ENCODE results near the gene MEX3A. TPM values are rescaled to one million over a fixed set of nuclear protein-coding genes. Genes with fewer than 3 reads are reported as not detected.

Gene MEX3A
- total RNA-seq, 1 experiment from 2014 or later, result 79.1 TPM

DNA sequence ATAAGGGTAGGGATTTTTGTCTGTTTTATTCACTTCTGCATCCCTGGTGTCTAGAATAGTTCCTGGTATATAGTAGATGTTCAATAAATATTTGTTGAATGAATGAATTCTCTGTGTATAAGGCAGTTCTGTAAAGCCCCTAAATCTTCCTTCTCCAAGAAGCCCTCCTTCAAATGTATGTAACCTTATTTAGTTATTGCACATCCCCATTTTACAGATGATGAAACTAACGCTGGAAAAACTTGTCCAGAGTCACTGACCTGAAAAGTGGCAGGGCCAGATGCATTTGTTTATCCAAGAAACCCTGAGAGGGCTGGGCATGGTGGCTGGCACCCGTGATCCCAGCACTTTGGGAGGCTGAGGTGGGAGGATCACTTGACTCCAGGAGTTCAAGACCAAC is 28.0 kb upstream of the MEX3A start:
- peaks cover 42% of the 10 kb centered on the region for H3K4me1 Mint-ChIP-seq
- POLR2A ChIA-PET, result no interaction called here

DNA sequence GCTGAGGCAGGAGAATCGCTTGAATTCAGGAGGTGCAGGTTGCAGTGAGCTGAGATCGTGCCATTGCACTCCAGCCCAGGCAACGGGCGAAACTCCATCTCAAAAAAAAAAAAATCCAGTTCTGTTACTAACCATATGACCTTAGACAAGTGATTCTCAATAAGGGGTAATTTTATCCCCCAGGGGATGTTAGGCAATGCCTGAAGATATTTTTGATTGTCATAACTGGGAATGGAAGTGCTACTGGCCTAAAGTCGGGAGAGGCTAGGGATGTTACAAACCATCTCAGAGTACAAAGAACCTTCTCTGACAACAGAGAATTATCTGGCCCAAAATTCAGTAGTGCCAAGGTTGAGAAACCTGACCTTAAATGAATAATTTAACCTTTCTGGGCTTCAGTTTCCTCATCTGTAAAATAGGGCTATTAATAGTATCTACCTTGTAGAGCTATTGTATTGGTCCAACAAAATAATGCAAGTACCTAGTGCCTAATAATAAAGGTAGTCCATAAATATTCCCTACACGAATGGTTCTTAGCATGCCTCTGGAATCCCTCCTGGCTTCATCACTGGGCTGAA is 26.5 kb upstream of the MEX3A start:
- H3K9me3 Mint-ChIP-seq, result no peaks in the 10 kb centered on the region
- TF ChIP-seq, protein P1, sequence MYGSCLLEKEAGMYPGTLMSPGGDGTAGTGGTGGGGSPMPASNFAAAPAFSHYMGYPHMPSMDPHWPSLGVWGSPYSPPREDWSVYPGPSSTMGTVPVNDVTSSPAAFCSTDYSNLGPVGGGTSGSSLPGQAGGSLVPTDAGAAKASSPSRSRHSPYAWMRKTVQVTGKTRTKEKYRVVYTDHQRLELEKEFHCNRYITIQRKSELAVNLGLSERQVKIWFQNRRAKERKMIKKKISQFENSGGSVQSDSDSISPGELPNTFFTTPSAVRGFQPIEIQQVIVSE (CRISPR knock-in tag; IDR thresholded peaks at IDR 0.05; ENCODE audit: borderline replicate concordance), result no peak
- TF ChIP-seq, protein P2, sequence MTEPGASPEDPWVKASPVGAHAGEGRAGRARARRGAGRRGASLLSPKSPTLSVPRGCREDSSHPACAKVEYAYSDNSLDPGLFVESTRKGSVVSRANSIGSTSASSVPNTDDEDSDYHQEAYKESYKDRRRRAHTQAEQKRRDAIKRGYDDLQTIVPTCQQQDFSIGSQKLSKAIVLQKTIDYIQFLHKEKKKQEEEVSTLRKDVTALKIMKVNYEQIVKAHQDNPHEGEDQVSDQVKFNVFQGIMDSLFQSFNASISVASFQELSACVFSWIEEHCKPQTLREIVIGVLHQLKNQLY (CRISPR knock-in tag; IDR thresholded peaks at IDR 0.05), result no peak
- no peak for TF ChIP-seq IRF2 (CRISPR knock-in tag; IDR thresholded peaks at IDR 0.05; ENCODE audit: borderline replicate concordance, low read depth)
- TF ChIP-seq SOX15 (CRISPR knock-in tag; IDR thresholded peaks at IDR 0.05), result no peak
- no peak for TF ChIP-seq MYBL2 (CRISPR knock-in tag; IDR thresholded peaks at IDR 0.05)
- no peak for TF ChIP-seq SP1 (CRISPR knock-in tag; conservative IDR thresholded peaks at IDR 0.05)
- TF ChIP-seq HMGA2 (CRISPR knock-in tag; IDR thresholded peaks at IDR 0.05), result no peak
- no peak for TF ChIP-seq KAT7 (CRISPR knock-in tag; IDR thresholded peaks at IDR 0.05; ENCODE audit: borderline replicate concordance)
- no peak for TF ChIP-seq ZNF138 (CRISPR knock-in tag; conservative IDR thresholded peaks at IDR 0.05)
- TF ChIP-seq, protein P3, sequence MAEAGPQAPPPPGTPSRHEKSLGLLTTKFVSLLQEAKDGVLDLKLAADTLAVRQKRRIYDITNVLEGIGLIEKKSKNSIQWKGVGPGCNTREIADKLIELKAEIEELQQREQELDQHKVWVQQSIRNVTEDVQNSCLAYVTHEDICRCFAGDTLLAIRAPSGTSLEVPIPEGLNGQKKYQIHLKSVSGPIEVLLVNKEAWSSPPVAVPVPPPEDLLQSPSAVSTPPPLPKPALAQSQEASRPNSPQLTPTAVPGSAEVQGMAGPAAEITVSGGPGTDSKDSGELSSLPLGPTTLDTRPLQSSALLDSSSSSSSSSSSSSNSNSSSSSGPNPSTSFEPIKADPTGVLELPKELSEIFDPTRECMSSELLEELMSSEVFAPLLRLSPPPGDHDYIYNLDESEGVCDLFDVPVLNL (CRISPR knock-in tag; IDR thresholded peaks at IDR 0.05; ENCODE audit: borderline replicate concordance, low read depth), result no peak
- TF ChIP-seq, protein P4, sequence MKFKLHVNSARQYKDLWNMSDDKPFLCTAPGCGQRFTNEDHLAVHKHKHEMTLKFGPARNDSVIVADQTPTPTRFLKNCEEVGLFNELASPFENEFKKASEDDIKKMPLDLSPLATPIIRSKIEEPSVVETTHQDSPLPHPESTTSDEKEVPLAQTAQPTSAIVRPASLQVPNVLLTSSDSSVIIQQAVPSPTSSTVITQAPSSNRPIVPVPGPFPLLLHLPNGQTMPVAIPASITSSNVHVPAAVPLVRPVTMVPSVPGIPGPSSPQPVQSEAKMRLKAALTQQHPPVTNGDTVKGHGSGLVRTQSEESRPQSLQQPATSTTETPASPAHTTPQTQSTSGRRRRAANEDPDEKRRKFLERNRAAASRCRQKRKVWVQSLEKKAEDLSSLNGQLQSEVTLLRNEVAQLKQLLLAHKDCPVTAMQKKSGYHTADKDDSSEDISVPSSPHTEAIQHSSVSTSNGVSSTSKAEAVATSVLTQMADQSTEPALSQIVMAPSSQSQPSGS (CRISPR knock-in tag; IDR thresholded peaks at IDR 0.05; ENCODE audit: borderline replicate concordance, low read depth), result no peak
- TF ChIP-seq ZNF396 (CRISPR knock-in tag; IDR thresholded peaks at IDR 0.05; ENCODE audit: borderline replicate concordance), result no peak
- no peak for TF ChIP-seq FOXP1 (CRISPR knock-in tag; IDR thresholded peaks at IDR 0.05; ENCODE audit: borderline replicate concordance)
- TF ChIP-seq, protein P5, sequence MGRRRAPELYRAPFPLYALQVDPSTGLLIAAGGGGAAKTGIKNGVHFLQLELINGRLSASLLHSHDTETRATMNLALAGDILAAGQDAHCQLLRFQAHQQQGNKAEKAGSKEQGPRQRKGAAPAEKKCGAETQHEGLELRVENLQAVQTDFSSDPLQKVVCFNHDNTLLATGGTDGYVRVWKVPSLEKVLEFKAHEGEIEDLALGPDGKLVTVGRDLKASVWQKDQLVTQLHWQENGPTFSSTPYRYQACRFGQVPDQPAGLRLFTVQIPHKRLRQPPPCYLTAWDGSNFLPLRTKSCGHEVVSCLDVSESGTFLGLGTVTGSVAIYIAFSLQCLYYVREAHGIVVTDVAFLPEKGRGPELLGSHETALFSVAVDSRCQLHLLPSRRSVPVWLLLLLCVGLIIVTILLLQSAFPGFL (CRISPR knock-in tag; IDR thresholded peaks at IDR 0.05; ENCODE audit: borderline replicate concordance), result no peak
- TF ChIP-seq FOXJ3 (CRISPR knock-in tag; IDR thresholded peaks at IDR 0.05; ENCODE audit: borderline replicate concordance), result no peak
- no peak for TF ChIP-seq OVOL2 (CRISPR knock-in tag; IDR thresholded peaks at IDR 0.05; ENCODE audit: borderline replicate concordance)
- TF ChIP-seq ZNF121 (CRISPR knock-in tag; IDR thresholded peaks at IDR 0.05), result no peak
- TF ChIP-seq, protein P6, sequence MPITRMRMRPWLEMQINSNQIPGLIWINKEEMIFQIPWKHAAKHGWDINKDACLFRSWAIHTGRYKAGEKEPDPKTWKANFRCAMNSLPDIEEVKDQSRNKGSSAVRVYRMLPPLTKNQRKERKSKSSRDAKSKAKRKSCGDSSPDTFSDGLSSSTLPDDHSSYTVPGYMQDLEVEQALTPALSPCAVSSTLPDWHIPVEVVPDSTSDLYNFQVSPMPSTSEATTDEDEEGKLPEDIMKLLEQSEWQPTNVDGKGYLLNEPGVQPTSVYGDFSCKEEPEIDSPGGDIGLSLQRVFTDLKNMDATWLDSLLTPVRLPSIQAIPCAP (CRISPR knock-in tag; IDR thresholded peaks at IDR 0.05), result no peak
- TF ChIP-seq, protein P7, sequence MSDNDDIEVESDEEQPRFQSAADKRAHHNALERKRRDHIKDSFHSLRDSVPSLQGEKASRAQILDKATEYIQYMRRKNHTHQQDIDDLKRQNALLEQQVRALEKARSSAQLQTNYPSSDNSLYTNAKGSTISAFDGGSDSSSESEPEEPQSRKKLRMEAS (CRISPR knock-in tag; IDR thresholded peaks at IDR 0.05), result no peak
- no peaks in the 10 kb centered on the region for H3K36me3 Mint-ChIP-seq
- CTCF ChIA-PET, result interaction anchor here (1.0 to 29.6 kb wide), 3 partner anchors 12 to 32 kb away, joined by 5 to 1176 read pairs (median 7); partner anchors contain the start of gene LMNA
- H3K27me3 Mint-ChIP-seq (ENCODE audit: low read depth), result peaks cover 10% of the 10 kb centered on the region; the same call in 1 of the 2 replicates
- DNase-seq (ENCODE audit: low spot score) (no peak), ATAC-seq (no peak)
- H3K4me3 Mint-ChIP-seq, result no peak overlapping the region
- POLR2A ChIA-PET, result interaction anchor here (1.1 kb wide), 1 partner anchor 10 kb away, joined by 3 read pairs; no protein-coding TSS in a partner anchor
- H3K4me1 Mint-ChIP-seq, result peaks cover 47% of the 10 kb centered on the region
- H3K27ac Mint-ChIP-seq, result no peak overlapping the region

More for the DNA sequence above, 28.0 kb upstream of the MEX3A start:
- TF ChIP-seq FOXJ3 (CRISPR knock-in tag; IDR thresholded peaks at IDR 0.05; ENCODE audit: borderline replicate concordance) (no peak), ZBTB21 (CRISPR knock-in tag; IDR thresholded peaks at IDR 0.05; ENCODE audit: borderline replicate concordance) (no peak), MXD4 (CRISPR knock-in tag; IDR thresholded peaks at IDR 0.05; ENCODE audit: borderline replicate concordance) (no peak)
- H3K9me3 Mint-ChIP-seq, result no peaks in the 10 kb centered on the region
- CTCF ChIA-PET, result interaction anchor here (1.3 to 29.6 kb wide), 2 partner anchors 14 to 44 kb away, joined by 3 to 1176 read pairs; partner anchors contain the start of gene LMNA
- H3K4me3 Mint-ChIP-seq, result no peak overlapping the region
- ATAC-seq, result no peak
- no peak overlapping the region for H3K27ac Mint-ChIP-seq
- no peaks in the 10 kb centered on the region for H3K36me3 Mint-ChIP-seq
- peaks cover 12% of the 10 kb centered on the region; the same call in 1 of the 2 replicates for H3K27me3 Mint-ChIP-seq (ENCODE audit: low read depth)
- no peak for DNase-seq (ENCODE audit: low spot score)

Data from WTC11 (cell line).